Measurements from ENCODE around the gene WT1.
A peak's percentile ranks its signal among the peaks of the same experiment; 100 is the strongest.

WT1 gene

GRCh38 chr11:32437495-32438345 is 2.4 kb upstream of the WT1 start:
- DNase-seq, result no peak

- DNase-seq, result no peak
Observed at GRCh38 chr11:32436751-32437494, 1.6 kb upstream of the WT1 start.

- peak; percentile 24 for DNase-seq
Observed at GRCh38 chr11:32435942-32436750, 807 bp upstream of the WT1 start.

GRCh38 chr11:32435152-32435480 is 223 bp downstream of the WT1 start:
- DNase-seq, result no peak

GRCh38 chr11:32434356-32435151 is 785 bp downstream of the WT1 start:
- no peak for DNase-seq

- no peak for DNase-seq
Observed at GRCh38 chr11:32433914-32434355, 1.4 kb downstream of the WT1 start.

- no peak for DNase-seq
Observed at GRCh38 chr11:32433101-32433913, 2.0 kb downstream of the WT1 start.

- DNase-seq, result no peak
Observed at GRCh38 chr11:32432565-32432964, 2.8 kb downstream of the WT1 start.

- peak; percentile 27 for DNase-seq
Observed at GRCh38 chr11:32430568-32431381, 4.6 kb downstream of the WT1 start.

GRCh38 chr11:32429477-32429876 is 5.9 kb downstream of the WT1 start:
- peak; percentile 18 for DNase-seq

- no peak for DNase-seq
Observed at GRCh38 chr11:32428665-32429303, 6.6 kb downstream of the WT1 start.

- peak; percentile 27 for DNase-seq
Observed at GRCh38 chr11:32427935-32428664, 7.2 kb downstream of the WT1 start.

- DNase-seq, result no peak
Observed at GRCh38 chr11:32427616-32427934, 7.8 kb downstream of the WT1 start.

GRCh38 chr11:32426819-32427615 is 8.3 kb downstream of the WT1 start:
- DNase-seq, result no peak

GRCh38 chr11:32426192-32426591 is 9.1 kb downstream of the WT1 start:
- no peak for DNase-seq

- DNase-seq, result no peak
Observed at GRCh38 chr11:32425761-32426160, 9.6 kb downstream of the WT1 start.

- DNase-seq, result no peak
Observed at GRCh38 chr11:32422545-32422944, 12.8 kb downstream of the WT1 start.

- DNase-seq, result no peak
Observed at GRCh38 chr11:32421992-32422391, 13.3 kb downstream of the WT1 start.
